Adipocyte (in vitro differentiated cells): ENCODE measurements around the gene COBL.

Source experiments
- DNase-seq: peaks from one replicate; pipeline ENCODE4 v3.0.0-alpha.2; 2015; ENCODE audit warnings: low read depth
- H3K27me3 ChIP-seq: replicated peaks from 2 replicates; pipeline ENCODE4 v1.7.0; 2013; ENCODE audit warnings: mild to moderate bottlenecking, low read length, moderate library complexity; ENCODE audit not compliant: control insufficient read depth, insufficient read depth
- H3K36me3 ChIP-seq: 2 replicates; pipeline ENCODE4 v1.7.0; 2013; ENCODE audit warnings: low read length, mild to moderate bottlenecking, moderate library complexity; ENCODE audit not compliant: control insufficient read depth, insufficient read depth, severe bottlenecking
- H3K4me1 ChIP-seq: 2 replicates; pipeline ENCODE4 v1.7.0; 2013; ENCODE audit warnings: mild to moderate bottlenecking, low read length, moderate library complexity; ENCODE audit not compliant: control insufficient read depth, insufficient read depth
- H3K4me3 ChIP-seq: 2 replicates; pipeline ENCODE4 v1.7.0; 2013; ENCODE audit warnings: mild to moderate bottlenecking, low read length, moderate library complexity
- H3K9ac ChIP-seq: 2 replicates; pipeline ENCODE4 v1.7.0; 2013; ENCODE audit warnings: mild to moderate bottlenecking, low read length, moderate library complexity
- H3K9me3 ChIP-seq: 2 replicates; pipeline ENCODE4 v1.7.0; 2013; ENCODE audit warnings: mild to moderate bottlenecking, low read length, moderate library complexity; ENCODE audit not compliant: control insufficient read depth

The COBL gene

DNA sequence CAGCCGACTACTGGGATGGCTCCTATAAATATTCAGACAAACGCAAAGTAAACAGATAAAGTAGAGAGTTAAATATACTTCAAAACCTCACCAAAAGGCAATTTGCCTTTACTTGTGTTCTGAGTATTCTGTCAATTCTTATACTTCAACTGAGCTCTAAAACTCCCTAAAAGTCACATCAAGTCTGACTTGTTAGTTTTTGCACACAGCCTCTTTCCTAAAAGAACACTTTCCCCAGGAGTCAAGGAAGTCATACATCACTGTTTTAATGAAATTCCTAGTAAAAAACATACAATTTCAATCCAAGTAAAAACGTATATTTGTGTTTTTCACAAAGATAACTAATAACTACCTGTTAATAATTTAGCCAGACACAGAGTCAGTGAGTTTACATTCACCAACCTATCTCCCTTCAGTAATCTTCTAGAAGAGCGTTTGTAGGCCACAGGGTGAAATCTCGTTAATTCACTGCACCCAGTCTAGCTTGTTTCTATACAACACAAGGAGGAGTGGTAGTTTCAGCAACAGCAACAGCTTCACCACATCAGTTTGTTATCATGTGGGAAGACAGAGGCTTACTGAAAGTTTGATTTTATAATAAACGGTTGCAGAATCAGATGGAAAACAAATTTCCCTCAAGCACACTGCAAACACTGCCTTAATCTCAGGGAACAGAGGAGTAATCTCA is 2.7 kb downstream of the COBL start:
- H3K9me3 ChIP-seq = no peaks in the 10 kb centered on the region
- DNase-seq = no peak
- peaks cover 33% of the 10 kb centered on the region for H3K27me3 ChIP-seq
- no peaks in the 10 kb centered on the region for H3K36me3 ChIP-seq
- H3K4me1 ChIP-seq = peaks cover 7% of the 10 kb centered on the region
- H3K4me3 ChIP-seq = no peak overlapping the region
- no peak overlapping the region for H3K9ac ChIP-seq

DNA sequence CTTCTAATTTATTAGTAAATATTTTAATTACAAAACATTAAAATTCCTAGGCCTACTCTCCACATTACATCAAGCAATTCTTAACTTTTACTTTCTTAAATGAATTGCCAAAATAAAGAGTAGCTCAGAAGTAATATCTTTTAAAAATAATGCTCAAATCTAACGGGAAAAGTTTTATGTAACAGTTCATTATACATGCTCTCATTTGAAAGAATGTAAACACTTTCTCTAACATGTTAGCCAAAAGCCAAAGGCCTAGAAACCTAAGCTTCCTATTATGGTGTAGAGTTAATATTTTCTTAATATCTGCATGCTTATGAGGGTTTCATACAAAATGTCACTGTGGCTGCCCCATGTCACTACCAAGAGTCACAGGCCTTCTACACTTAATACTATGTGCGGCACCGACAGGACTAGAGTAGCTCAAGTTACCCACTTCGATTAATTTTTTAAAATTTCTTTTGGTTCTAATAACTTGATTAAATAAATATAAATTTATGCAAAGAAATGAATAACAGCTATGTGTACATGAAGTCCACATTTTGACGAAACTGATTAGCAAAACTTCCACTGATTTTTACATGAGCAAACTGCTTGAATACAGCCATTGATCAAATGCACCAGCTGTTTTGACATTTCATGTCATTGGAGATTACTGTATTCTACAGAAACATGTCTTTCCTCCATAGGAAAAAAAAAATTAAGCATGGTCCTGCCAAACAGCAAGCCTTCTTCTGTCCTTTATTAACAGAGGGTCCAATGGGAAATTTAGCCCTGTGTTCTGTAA is 3.5 kb downstream of the COBL start:
- peaks cover 31% of the 10 kb centered on the region for H3K27me3 ChIP-seq
- H3K9ac ChIP-seq = no peak overlapping the region
- H3K4me3 ChIP-seq = no peak overlapping the region
- H3K4me1 ChIP-seq = peaks cover 11% of the 10 kb centered on the region
- H3K9me3 ChIP-seq = no peaks in the 10 kb centered on the region
- no peaks in the 10 kb centered on the region for H3K36me3 ChIP-seq
- DNase-seq = no peak

DNA sequence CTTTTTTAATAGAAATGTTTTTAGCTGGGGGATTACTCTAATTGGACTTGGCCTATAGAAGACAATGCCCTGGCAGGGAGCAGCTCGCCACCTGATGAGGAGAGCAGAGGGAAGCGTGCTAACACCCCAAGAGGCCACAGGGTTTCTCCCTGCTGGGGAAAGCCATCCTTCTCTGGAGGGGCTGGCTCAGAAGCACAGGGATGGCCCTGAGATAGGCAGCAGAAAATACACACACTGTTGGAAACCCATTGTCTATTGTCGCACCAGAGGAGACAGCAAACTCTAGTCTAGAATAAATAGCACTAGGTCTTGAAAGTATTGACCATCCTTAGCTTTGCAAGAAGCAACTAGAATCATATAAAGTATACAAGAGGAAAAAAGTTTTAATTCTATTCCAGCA is 5.4 kb downstream of the COBL start:
- no peak for DNase-seq
- H3K36me3 ChIP-seq = no peaks in the 10 kb centered on the region
- peaks cover 23% of the 10 kb centered on the region for H3K27me3 ChIP-seq
- no peak overlapping the region for H3K4me3 ChIP-seq
- H3K9me3 ChIP-seq = no peaks in the 10 kb centered on the region
- peaks cover 17% of the 10 kb centered on the region for H3K4me1 ChIP-seq
- no peak overlapping the region for H3K9ac ChIP-seq

DNA sequence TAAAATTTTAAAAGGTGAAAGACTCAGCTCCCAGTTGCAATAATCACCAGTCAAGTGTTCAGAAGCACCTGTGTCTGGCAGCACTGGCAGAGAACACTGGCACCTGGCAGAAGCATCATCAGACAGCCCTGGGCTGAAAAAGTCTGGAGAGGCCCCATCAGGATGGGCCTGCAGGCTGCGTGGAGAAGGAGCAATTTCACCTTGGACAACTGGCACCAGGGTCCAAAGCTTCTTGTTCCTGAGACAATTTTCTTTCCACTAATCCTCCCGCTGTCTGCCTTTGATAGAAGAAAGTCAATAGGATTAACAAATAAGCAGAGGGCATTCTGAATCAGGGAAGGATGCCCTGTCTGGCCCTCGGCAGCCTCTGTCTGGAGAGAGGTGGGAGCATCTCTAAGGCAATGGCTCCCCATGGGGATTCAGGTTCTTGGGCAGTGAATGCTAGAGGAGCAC is 6.5 kb downstream of the COBL start:
- H3K9ac ChIP-seq = no peak overlapping the region

DNA sequence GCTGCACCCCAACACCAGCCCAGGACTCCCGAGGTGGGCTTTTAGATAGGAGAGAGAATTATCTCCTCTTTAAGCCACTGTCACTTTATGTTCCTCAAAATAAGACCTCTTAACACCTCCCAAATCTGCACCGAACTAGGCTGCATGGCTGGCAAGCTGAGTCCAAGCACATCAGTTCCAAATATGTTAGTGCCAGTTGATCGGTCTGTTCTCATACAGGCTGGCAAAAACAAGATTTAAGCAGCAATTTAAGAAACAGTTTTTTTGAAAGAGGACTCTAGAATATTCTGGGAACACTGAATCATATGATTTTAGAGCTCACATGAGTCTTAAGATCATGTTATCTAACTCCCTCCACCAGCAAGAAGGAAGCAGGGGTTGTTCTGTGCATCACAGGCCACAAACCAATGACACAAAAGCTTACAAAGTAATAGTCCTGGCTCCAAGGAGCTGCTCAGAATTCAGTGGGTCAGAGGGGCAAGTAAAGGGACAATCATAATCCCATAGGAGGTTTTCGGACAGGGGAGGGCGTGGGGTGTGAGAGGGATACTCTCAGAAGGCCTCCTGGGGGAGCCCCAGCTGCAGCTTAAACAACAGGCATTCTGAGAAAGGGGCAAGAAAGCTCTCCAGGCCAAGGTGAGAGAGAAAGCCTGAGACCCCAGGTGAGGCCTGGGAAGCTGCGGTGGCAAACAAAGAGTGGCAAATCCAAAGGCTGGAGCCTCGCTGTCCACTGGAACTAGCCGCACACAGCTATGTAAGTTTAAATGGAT is 7.1 kb downstream of the COBL start:
- Histone ChIP-seq H3K27me3 (peaks cover 23% of the 10 kb centered on the region), H3K4me3 (no peak overlapping the region)

More for the DNA sequence above, 6.5 kb downstream of the COBL start:
- Histone ChIP-seq H3K4me3 (no peak overlapping the region), H3K36me3 (no peaks in the 10 kb centered on the region), H3K9me3 (no peaks in the 10 kb centered on the region), H3K4me1 (peaks cover 11% of the 10 kb centered on the region), H3K27me3 (peaks cover 23% of the 10 kb centered on the region)
- no peak for DNase-seq

DNA sequence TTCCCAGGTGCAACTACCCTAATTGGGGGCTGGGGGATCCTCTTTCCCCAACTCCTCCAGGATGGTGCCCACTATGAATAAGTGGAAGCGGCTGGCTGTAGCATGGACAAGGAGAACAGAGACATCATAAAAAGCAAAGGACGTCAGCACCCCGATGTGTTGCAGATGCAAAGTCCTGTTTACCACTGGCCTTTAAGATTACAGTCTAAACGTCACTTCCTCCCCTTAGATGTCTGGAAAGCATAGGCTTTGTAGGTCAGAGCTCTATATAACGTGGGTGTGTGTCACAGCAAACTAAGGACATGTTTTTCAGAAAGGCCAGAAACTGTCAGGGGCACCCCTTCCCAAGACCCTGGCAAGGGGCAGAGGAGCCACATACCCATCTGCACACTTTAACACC is 7.9 kb downstream of the COBL start:
- Histone ChIP-seq H3K27me3 (peaks cover 23% of the 10 kb centered on the region), H3K4me3 (no peak overlapping the region), H3K9me3 (no peaks in the 10 kb centered on the region), H3K36me3 (no peaks in the 10 kb centered on the region), H3K9ac (no peak overlapping the region), H3K4me1 (peaks cover 11% of the 10 kb centered on the region)
- no peak for DNase-seq

More for the DNA sequence above, 7.1 kb downstream of the COBL start:
- Histone ChIP-seq H3K4me1 (peaks cover 11% of the 10 kb centered on the region), H3K9ac (no peak overlapping the region), H3K36me3 (no peaks in the 10 kb centered on the region), H3K9me3 (no peaks in the 10 kb centered on the region)
- no peak for DNase-seq

DNA sequence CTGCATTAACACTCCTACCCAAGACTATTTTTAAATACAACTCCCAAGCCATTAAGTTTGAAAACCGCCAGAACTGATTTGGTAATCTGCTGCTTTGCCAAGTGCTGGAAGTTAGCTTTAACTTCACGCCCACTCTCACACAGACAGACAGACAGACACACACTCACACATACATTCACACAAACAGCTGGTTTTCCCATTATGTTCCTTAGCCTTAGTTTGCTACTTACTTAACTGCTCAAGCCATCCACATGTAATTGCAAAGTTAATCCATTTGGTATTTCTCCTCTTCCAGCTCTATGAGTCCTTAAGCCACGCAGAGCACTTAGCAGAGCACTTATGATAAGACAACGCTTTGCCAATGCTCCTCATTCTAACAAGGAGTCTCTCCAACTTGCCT is 8.3 kb downstream of the COBL start:
- Histone ChIP-seq H3K4me1 (peaks cover 12% of the 10 kb centered on the region), H3K36me3 (no peaks in the 10 kb centered on the region), H3K9me3 (no peaks in the 10 kb centered on the region), H3K9ac (no peak overlapping the region), H3K4me3 (peak overlapping the region; percentile 10), H3K27me3 (peaks cover 23% of the 10 kb centered on the region)
- no peak for DNase-seq

DNA sequence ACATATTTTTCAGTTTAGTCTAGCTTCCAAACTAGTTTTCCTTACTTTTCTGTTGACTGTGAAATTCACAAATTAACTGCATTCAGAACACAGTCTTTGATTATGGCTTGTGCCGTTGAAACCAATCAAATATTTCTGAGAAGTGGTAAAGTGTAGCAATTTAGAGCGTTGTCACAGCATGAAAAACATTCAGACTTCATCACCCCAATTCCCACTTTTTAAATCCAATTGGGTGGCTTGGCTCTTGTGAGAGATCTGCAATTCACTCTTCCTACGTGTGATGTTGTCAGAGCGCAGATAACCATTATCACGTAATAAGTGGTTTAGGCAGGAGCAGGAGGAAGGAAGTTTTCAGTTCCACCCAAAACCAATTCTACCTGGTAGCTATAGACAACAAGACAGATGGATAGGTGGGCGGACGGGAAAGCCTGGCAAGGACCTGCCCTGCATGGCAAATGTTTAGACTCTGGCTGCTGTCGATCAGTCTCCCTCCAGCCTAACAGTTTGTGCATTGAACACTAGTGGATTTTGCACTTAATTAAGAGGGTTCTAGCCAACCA is 8.9 kb downstream of the COBL start:
- Histone ChIP-seq H3K4me1 (peaks cover 17% of the 10 kb centered on the region), H3K9ac (no peak overlapping the region)
- no peak for DNase-seq

DNA sequence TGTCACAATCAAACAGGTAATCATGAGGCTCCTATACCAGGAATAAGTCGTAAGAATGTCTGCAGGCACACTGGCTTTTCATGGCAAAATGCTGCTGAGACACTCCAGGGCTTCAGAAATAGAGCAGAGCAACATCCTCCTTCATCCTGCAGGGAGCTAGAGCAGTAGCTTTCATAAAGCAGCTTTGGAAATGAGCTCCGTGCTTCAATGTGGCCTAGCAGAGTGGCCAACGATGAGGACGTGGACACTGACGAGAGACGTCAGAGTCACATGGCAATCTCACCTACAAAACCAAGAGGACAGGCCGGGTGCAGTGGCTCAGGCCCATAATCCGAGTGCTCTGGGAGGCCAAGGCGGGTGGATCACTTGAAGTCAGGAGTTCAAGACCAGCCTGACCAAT is 9.8 kb downstream of the COBL start:
- Histone ChIP-seq H3K9ac (no peak overlapping the region), H3K27me3 (peaks cover 23% of the 10 kb centered on the region), H3K9me3 (no peaks in the 10 kb centered on the region), H3K4me1 (peaks cover 20% of the 10 kb centered on the region), H3K36me3 (no peaks in the 10 kb centered on the region), H3K4me3 (no peak overlapping the region)
- DNase-seq = no peak

More for the DNA sequence above, 8.9 kb downstream of the COBL start:
- Histone ChIP-seq H3K4me3 (peak overlapping the region; percentile 10), H3K27me3 (peaks cover 23% of the 10 kb centered on the region), H3K9me3 (no peaks in the 10 kb centered on the region), H3K36me3 (no peaks in the 10 kb centered on the region)

DNA sequence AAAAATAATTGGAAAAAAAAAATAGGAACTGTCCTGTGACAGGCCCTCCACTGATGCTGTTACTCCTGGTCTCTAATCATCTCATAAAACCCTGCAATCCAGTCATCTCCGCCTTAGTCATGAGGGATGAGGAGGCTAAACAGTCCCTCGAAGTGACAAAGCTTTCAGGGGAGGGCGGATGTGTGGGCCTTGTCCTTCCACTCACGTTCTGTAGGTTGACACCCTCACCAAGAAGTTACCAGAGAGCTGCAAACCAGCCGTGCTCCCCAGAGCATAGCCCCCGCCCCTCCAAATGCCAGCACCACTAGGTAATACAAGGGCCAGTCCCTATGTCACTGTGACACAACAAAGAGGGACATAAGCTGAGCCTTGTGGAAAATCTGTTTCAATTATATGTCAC is 11.9 kb downstream of the COBL start:
- Histone ChIP-seq H3K36me3 (no peaks in the 10 kb centered on the region), H3K27me3 (peaks cover 17% of the 10 kb centered on the region), H3K9me3 (no peaks in the 10 kb centered on the region), H3K4me1 (peaks cover 23% of the 10 kb centered on the region), H3K4me3 (no peak overlapping the region), H3K9ac (no peak overlapping the region)
- DNase-seq = no peak

DNA sequence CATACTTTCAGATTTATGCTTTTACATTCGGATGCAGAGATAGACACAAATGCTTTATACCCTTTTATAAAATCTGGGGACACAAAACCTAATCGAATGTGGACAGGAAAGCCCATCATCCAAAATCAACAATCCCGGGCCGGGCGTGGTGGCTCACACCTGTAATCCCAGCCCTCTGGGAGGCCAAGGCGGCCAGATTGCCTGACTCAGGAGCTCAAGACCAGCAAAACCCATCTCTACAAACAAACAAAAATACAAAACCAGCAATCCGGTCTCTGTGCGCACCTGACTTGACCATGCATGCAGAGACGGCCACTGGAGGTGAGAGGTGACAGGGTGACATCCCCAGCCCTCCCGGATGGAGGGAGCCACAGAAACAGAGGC is 13.5 kb downstream of the COBL start:
- no peak for DNase-seq
- Histone ChIP-seq H3K9ac (no peak overlapping the region), H3K4me3 (peak overlapping the region; percentile 46), H3K36me3 (no peaks in the 10 kb centered on the region), H3K9me3 (no peaks in the 10 kb centered on the region), H3K27me3 (peaks cover 5% of the 10 kb centered on the region), H3K4me1 (peaks cover 18% of the 10 kb centered on the region)
